ENCODE data around the gene TRPM3. TPM values are rescaled to one million over a fixed set of nuclear protein-coding genes. Genes with fewer than 3 reads are reported as not detected.
A peak's percentile ranks its signal among the peaks of the same experiment; 100 is the strongest.

The TRPM3 gene
- total and polyA plus RNA-seq, 4 experiments from 2014 or later: not detected

GRCh38 chr9:71003346-71003745 is 118.1 kb downstream of the TRPM3 start:
- intact Hi-C loops (cut with micrococcal nuclease): no loop called here
- ChIA-PET CTCF (ENCODE audit: partially characterized antibody) (no interaction called here), POLR2A (ENCODE audit: partially characterized antibody) (no interaction called here)
- H3K27me3 Mint-ChIP-seq: no peaks in the 10 kb centered on the region
- Histone ChIP-seq H3K27me3 (ENCODE audit: insufficient read depth, low read length) (no peaks in the 10 kb centered on the region), H3K36me3 (ENCODE audit: insufficient read depth, low read length) (no peaks in the 10 kb centered on the region), H3K4me3 (ENCODE audit: low read length in 2 of 2) (no peak overlapping the region), H3K27ac (ENCODE audit: low read depth, low read length) (no peak overlapping the region), H3K9me3 (ENCODE audit: control insufficient read depth in 1 of 2, low read length in 2 of 2) (peaks cover 0 to 8% of the 10 kb centered on the region in 2 donors), H3K4me1 (ENCODE audit: insufficient read depth, low read length) (no peaks in the 10 kb centered on the region)
- no peaks in the 10 kb centered on the region for H3K4me1 Mint-ChIP-seq
- DNase-seq: no peak
- peaks cover 0 to 34% (median 19%) of the 10 kb centered on the region in 8 donors for H3K9me3 Mint-ChIP-seq
- no peaks in the 10 kb centered on the region for H3K36me3 Mint-ChIP-seq
- no peak overlapping the region for H3K4me3 Mint-ChIP-seq
- H3K27ac Mint-ChIP-seq: no peak overlapping the region

- ChIA-PET POLR2A (ENCODE audit: partially characterized antibody) (no interaction called here), CTCF (ENCODE audit: partially characterized antibody) (interaction anchor here (1.6 to 2.8 kb wide), 2 partner anchors 362 to 364 kb away, joined by 4 to 16 read pairs; no protein-coding TSS in a partner anchor)
- peaks cover 0 to 32% (median 20%) of the 10 kb centered on the region in 8 donors for H3K9me3 Mint-ChIP-seq
- no peaks in the 10 kb centered on the region for H3K27me3 ChIP-seq (ENCODE audit: insufficient read depth, low read length)
- no peaks in the 10 kb centered on the region for H3K36me3 Mint-ChIP-seq
- H3K4me1 ChIP-seq (ENCODE audit: insufficient read depth, low read length): no peaks in the 10 kb centered on the region
- no peaks in the 10 kb centered on the region for H3K27me3 Mint-ChIP-seq
- H3K27ac Mint-ChIP-seq: no peak overlapping the region
- H3K9me3 ChIP-seq (ENCODE audit: control insufficient read depth in 1 of 2, low read length in 2 of 2): peaks cover 0 to 8% of the 10 kb centered on the region in 2 donors
- H3K4me3 ChIP-seq (ENCODE audit: low read length in 2 of 2): no peak overlapping the region
- intact Hi-C loops (cut with micrococcal nuclease): no loop called here
- no peaks in the 10 kb centered on the region for H3K4me1 Mint-ChIP-seq
- H3K27ac ChIP-seq (ENCODE audit: low read depth, low read length): no peak overlapping the region
- no peak overlapping the region for H3K4me3 Mint-ChIP-seq
- no peaks in the 10 kb centered on the region for H3K36me3 ChIP-seq (ENCODE audit: insufficient read depth, low read length)
- DNase-seq: peak in 1 of 5 donors; percentile 5
Observed at GRCh38 chr9:71001780-71002386, 119.5 kb downstream of the TRPM3 start.

- Histone ChIP-seq H3K9me3 (ENCODE audit: control insufficient read depth in 1 of 2, low read length in 2 of 2) (no peaks in the 10 kb centered on the region), H3K4me3 (ENCODE audit: low read length in 2 of 2) (no peak overlapping the region), H3K4me1 (ENCODE audit: insufficient read depth, low read length) (no peaks in the 10 kb centered on the region), H3K27me3 (ENCODE audit: insufficient read depth, low read length) (no peaks in the 10 kb centered on the region), H3K36me3 (ENCODE audit: insufficient read depth, low read length) (no peaks in the 10 kb centered on the region), H3K27ac (ENCODE audit: low read depth, low read length) (no peak overlapping the region)
- ChIA-PET POLR2A (ENCODE audit: partially characterized antibody) (no interaction called here), CTCF (ENCODE audit: partially characterized antibody) (no interaction called here)
- H3K4me3 Mint-ChIP-seq: no peak overlapping the region
- H3K9me3 Mint-ChIP-seq: peaks cover 0 to 11% (median 4%) of the 10 kb centered on the region in 8 donors
- intact Hi-C loops (cut with micrococcal nuclease): no loop called here
- H3K36me3 Mint-ChIP-seq: no peaks in the 10 kb centered on the region
- no peaks in the 10 kb centered on the region for H3K4me1 Mint-ChIP-seq
- no peaks in the 10 kb centered on the region for H3K27me3 Mint-ChIP-seq
- H3K27ac Mint-ChIP-seq: no peak overlapping the region
- DNase-seq: no peak
Observed at GRCh38 chr9:70998962-70999361, 122.5 kb downstream of the TRPM3 start.

- intact Hi-C loops (cut with micrococcal nuclease): no loop called here
- H3K4me1 Mint-ChIP-seq: no peaks in the 10 kb centered on the region
- Histone ChIP-seq H3K9me3 (ENCODE audit: control insufficient read depth in 1 of 2, low read length in 2 of 2) (no peaks in the 10 kb centered on the region), H3K27ac (ENCODE audit: low read depth, low read length) (no peak overlapping the region), H3K4me1 (ENCODE audit: insufficient read depth, low read length) (no peaks in the 10 kb centered on the region), H3K27me3 (ENCODE audit: insufficient read depth, low read length) (no peaks in the 10 kb centered on the region), H3K4me3 (ENCODE audit: low read length in 2 of 2) (no peak overlapping the region), H3K36me3 (ENCODE audit: insufficient read depth, low read length) (no peaks in the 10 kb centered on the region)
- H3K27ac Mint-ChIP-seq: no peak overlapping the region
- no peaks in the 10 kb centered on the region for H3K36me3 Mint-ChIP-seq
- no peak overlapping the region for H3K4me3 Mint-ChIP-seq
- peaks cover 0 to 4% of the 10 kb centered on the region in 2 donors for H3K27me3 Mint-ChIP-seq
- DNase-seq: no peak
- H3K9me3 Mint-ChIP-seq: peaks cover 0 to 3% (median 0%) of the 10 kb centered on the region in 8 donors
- ChIA-PET CTCF (ENCODE audit: partially characterized antibody) (no interaction called here), POLR2A (ENCODE audit: partially characterized antibody) (no interaction called here)
Observed at GRCh38 chr9:70995511-70995910, 125.9 kb downstream of the TRPM3 start.

GRCh38 chr9:70994582-70994981 is 126.8 kb downstream of the TRPM3 start:
- H3K36me3 Mint-ChIP-seq: no peaks in the 10 kb centered on the region
- ChIA-PET POLR2A (ENCODE audit: partially characterized antibody) (no interaction called here), CTCF (ENCODE audit: partially characterized antibody) (no interaction called here)
- no peak overlapping the region for H3K4me3 Mint-ChIP-seq
- H3K36me3 ChIP-seq (ENCODE audit: insufficient read depth, low read length): no peaks in the 10 kb centered on the region
- no peak overlapping the region for H3K27ac Mint-ChIP-seq
- H3K4me3 ChIP-seq (ENCODE audit: low read length in 2 of 2): no peak overlapping the region
- no peaks in the 10 kb centered on the region for H3K9me3 ChIP-seq (ENCODE audit: control insufficient read depth in 1 of 2, low read length in 2 of 2)
- no peaks in the 10 kb centered on the region for H3K4me1 ChIP-seq (ENCODE audit: insufficient read depth, low read length)
- no peak for DNase-seq
- peaks cover 0 to 4% of the 10 kb centered on the region in 2 donors for H3K27me3 Mint-ChIP-seq
- intact Hi-C loops (cut with micrococcal nuclease): no loop called here
- no peak overlapping the region for H3K27ac ChIP-seq (ENCODE audit: low read depth, low read length)
- no peaks in the 10 kb centered on the region for H3K4me1 Mint-ChIP-seq
- H3K9me3 Mint-ChIP-seq: peaks cover 0 to 3% (median 0%) of the 10 kb centered on the region in 8 donors
- H3K27me3 ChIP-seq (ENCODE audit: insufficient read depth, low read length): no peaks in the 10 kb centered on the region

- Histone ChIP-seq H3K27me3 (ENCODE audit: insufficient read depth, low read length) (no peaks in the 10 kb centered on the region), H3K4me1 (ENCODE audit: insufficient read depth, low read length) (no peaks in the 10 kb centered on the region), H3K27ac (ENCODE audit: low read depth, low read length) (no peak overlapping the region), H3K36me3 (ENCODE audit: insufficient read depth, low read length) (no peaks in the 10 kb centered on the region), H3K9me3 (ENCODE audit: control insufficient read depth in 1 of 2, low read length in 2 of 2) (no peaks in the 10 kb centered on the region), H3K4me3 (ENCODE audit: low read length in 2 of 2) (no peak overlapping the region)
- no peak for DNase-seq
- Mint-ChIP-seq H3K27me3 (peaks cover 0 to 4% of the 10 kb centered on the region in 2 donors), H3K36me3 (no peaks in the 10 kb centered on the region), H3K27ac (no peak overlapping the region), H3K4me3 (no peak overlapping the region), H3K9me3 (peaks cover 0 to 6% (median 0%) of the 10 kb centered on the region in 8 donors), H3K4me1 (no peaks in the 10 kb centered on the region)
- ChIA-PET CTCF (ENCODE audit: partially characterized antibody) (no interaction called here), POLR2A (ENCODE audit: partially characterized antibody) (no interaction called here)
- intact Hi-C loops (cut with micrococcal nuclease): no loop called here
Observed at GRCh38 chr9:70988551-70988950, 132.9 kb downstream of the TRPM3 start.

GRCh38 chr9:70987986-70988385 is 133.4 kb downstream of the TRPM3 start:
- H3K4me1 ChIP-seq (ENCODE audit: insufficient read depth, low read length): no peaks in the 10 kb centered on the region
- no peaks in the 10 kb centered on the region for H3K4me1 Mint-ChIP-seq
- DNase-seq: no peak
- H3K9me3 Mint-ChIP-seq: peaks cover 0 to 9% (median 4%) of the 10 kb centered on the region in 8 donors
- H3K4me3 ChIP-seq (ENCODE audit: low read length in 2 of 2): no peak overlapping the region
- peaks cover 0 to 2% of the 10 kb centered on the region in 2 donors for H3K27me3 Mint-ChIP-seq
- ChIA-PET CTCF (ENCODE audit: partially characterized antibody) (no interaction called here), POLR2A (ENCODE audit: partially characterized antibody) (no interaction called here)
- no peaks in the 10 kb centered on the region for H3K9me3 ChIP-seq (ENCODE audit: control insufficient read depth in 1 of 2, low read length in 2 of 2)
- no peaks in the 10 kb centered on the region for H3K36me3 Mint-ChIP-seq
- H3K27me3 ChIP-seq (ENCODE audit: insufficient read depth, low read length): no peaks in the 10 kb centered on the region
- no peak overlapping the region for H3K27ac Mint-ChIP-seq
- no peaks in the 10 kb centered on the region for H3K36me3 ChIP-seq (ENCODE audit: insufficient read depth, low read length)
- no peak overlapping the region for H3K27ac ChIP-seq (ENCODE audit: low read depth, low read length)
- intact Hi-C loops (cut with micrococcal nuclease): no loop called here
- no peak overlapping the region for H3K4me3 Mint-ChIP-seq
